ENCODE results near the gene TSEN15.

TSEN15 gene

DNA sequence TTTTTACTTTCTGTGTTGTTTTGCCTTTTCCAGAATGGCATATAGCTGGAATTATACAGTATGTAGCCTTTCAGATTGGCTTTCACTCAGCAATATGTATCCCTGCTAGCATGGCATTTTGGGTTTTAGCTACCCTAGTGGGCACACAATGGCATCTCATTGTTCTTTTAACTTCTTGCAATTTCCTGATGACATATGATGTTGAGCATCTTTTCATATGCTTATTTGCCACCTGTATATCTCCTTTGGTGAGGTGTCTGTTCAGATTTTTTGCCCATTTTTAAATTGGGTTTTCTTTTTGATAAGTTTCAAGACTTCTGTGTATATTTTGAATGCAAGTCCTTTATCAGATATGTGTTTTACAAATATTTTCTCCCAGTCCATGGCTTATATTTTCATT, 14.0 kb downstream of the TSEN15 start:
- Histone ChIP-seq H3K27ac (ENCODE audit: low read depth, low read length) (no peak overlapping the region), H3K27me3 (ENCODE audit: control insufficient read depth in 5 of 5, insufficient read depth in 4 of 5, low read length in 5 of 5) (no peaks in the 10 kb centered on the region), H3K4me3 (ENCODE audit: low read depth in 1 of 5, low read length in 5 of 5) (no peak overlapping the region), H3K9ac (ENCODE audit: low read length in 5 of 5) (no peak overlapping the region), H3K4me1 (ENCODE audit: control insufficient read depth in 5 of 5, insufficient read depth in 5 of 5, low read length in 5 of 5) (peaks cover 0 to 3% (median 0%) of the 10 kb centered on the region in 5 donors), H3K36me3 (ENCODE audit: control insufficient read depth in 5 of 5, insufficient read depth in 5 of 5, low read length in 5 of 5) (peaks cover 0 to 21% (median 6%) of the 10 kb centered on the region in 5 donors), H3K9me3 (ENCODE audit: control insufficient read depth in 5 of 5, low read length in 5 of 5) (no peaks in the 10 kb centered on the region)

DNA sequence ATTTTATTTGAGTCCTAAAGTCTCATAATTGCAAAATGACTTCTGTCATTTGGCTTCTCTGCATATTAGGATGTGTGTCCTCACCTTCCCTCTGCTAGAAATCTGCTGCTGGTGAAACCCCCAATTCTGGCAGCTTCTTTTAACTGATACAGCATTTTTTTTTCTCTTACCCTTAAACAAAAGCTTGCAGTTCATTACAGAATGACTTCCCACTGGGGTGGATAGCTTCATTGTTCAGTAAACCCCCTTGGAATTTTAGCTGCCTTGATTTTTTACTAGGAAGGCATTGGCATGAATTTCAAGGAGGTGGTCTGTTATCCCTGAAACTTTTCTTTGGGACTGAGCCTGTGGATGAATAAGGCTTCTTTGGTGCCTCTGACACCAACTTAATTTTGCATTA, 16.8 kb downstream of the TSEN15 start:
- no peaks in the 10 kb centered on the region for H3K27me3 ChIP-seq (ENCODE audit: control insufficient read depth in 5 of 5, insufficient read depth in 4 of 5, low read length in 5 of 5)
- H3K4me1 ChIP-seq (ENCODE audit: control insufficient read depth in 5 of 5, insufficient read depth in 5 of 5, low read length in 5 of 5), result peaks cover 0 to 3% (median 0%) of the 10 kb centered on the region in 5 donors
- H3K9me3 ChIP-seq (ENCODE audit: control insufficient read depth in 5 of 5, low read length in 5 of 5), result no peaks in the 10 kb centered on the region
- peaks cover 0 to 19% (median 8%) of the 10 kb centered on the region in 5 donors for H3K36me3 ChIP-seq (ENCODE audit: control insufficient read depth in 5 of 5, insufficient read depth in 5 of 5, low read length in 5 of 5)
- no peak overlapping the region for H3K4me3 ChIP-seq (ENCODE audit: low read depth in 1 of 5, low read length in 5 of 5)
- no peak overlapping the region for H3K27ac ChIP-seq (ENCODE audit: low read depth, low read length)
- H3K9ac ChIP-seq (ENCODE audit: low read length in 5 of 5), result no peak overlapping the region

DNA sequence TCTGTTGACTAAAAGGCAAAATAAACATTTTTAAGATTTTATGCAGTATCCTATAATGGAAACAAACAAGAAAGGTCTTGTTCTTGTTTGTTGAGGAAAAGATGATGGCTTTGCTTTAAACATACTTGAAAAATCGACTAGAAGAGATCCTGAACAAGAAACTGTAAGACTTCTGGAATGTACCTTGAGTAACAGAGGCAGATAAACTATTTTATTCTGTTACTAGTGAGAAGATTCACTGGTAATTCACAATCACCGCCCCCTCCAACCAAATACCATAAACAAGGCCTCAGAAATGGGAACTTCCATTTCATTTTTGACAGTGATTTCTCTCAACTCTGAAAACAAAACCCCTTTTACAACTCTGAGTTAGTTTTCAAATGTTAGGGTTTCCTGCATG, 18.1 kb downstream of the TSEN15 start:
- Histone ChIP-seq H3K4me3 (ENCODE audit: low read depth in 1 of 5, low read length in 5 of 5) (no peak overlapping the region), H3K9ac (ENCODE audit: low read length in 5 of 5) (no peak overlapping the region), H3K27ac (ENCODE audit: low read depth, low read length) (no peak overlapping the region), H3K4me1 (ENCODE audit: control insufficient read depth in 5 of 5, insufficient read depth in 5 of 5, low read length in 5 of 5) (peaks cover 0 to 3% (median 0%) of the 10 kb centered on the region in 5 donors), H3K9me3 (ENCODE audit: control insufficient read depth in 5 of 5, low read length in 5 of 5) (no peaks in the 10 kb centered on the region), H3K27me3 (ENCODE audit: control insufficient read depth in 5 of 5, insufficient read depth in 4 of 5, low read length in 5 of 5) (no peaks in the 10 kb centered on the region), H3K36me3 (ENCODE audit: control insufficient read depth in 5 of 5, insufficient read depth in 5 of 5, low read length in 5 of 5) (peaks cover 0 to 13% (median 9%) of the 10 kb centered on the region in 5 donors)

DNA sequence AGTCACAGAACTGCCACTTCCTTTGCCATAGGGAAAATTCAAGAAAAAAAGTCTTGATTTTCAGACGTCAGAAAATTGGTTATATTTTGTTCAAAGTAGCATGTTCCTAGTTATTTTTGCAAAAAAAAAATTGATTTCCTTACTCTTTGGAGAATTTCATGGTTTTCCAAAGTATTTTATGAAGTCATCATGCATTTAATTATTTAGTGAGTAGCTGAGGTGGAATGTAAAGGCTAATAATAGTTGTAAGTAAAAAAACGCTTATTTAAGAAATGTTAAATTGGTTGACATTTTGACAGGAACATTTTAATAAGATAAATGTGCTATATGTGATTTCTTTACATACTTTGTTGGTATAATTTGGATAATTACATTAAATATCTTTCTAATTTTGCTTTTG, 20.8 kb downstream of the TSEN15 start:
- H3K27me3 ChIP-seq (ENCODE audit: control insufficient read depth in 5 of 5, insufficient read depth in 4 of 5, low read length in 5 of 5), result no peaks in the 10 kb centered on the region

DNA sequence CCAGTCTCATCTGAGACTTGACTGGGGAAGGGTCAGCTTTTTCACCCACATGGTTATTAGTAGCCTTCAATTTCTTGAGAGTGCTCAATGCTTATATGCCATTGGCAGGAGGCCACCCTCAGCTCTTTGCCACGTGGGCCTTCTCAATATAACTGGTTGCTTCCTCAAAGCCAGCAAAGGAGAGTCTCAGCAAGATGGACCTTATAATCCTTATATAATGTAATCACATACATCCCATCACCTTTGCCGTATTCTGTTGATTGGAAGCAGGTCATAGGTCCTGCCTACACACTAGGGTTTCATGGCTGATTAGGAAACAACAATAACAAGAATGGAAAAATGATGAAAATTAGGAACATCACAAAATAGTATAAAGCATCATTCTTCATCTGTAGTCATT, 22.9 kb downstream of the TSEN15 start:
- Histone ChIP-seq H3K36me3 (ENCODE audit: control insufficient read depth in 5 of 5, insufficient read depth in 5 of 5, low read length in 5 of 5) (peaks cover 0 to 6% (median 4%) of the 10 kb centered on the region in 5 donors), H3K27ac (ENCODE audit: low read depth, low read length) (no peak overlapping the region), H3K9ac (ENCODE audit: low read length in 5 of 5) (no peak overlapping the region)

More for the DNA sequence above, 20.8 kb downstream of the TSEN15 start:
- Histone ChIP-seq H3K4me3 (ENCODE audit: low read depth in 1 of 5, low read length in 5 of 5) (no peak overlapping the region), H3K9ac (ENCODE audit: low read length in 5 of 5) (no peak overlapping the region), H3K36me3 (ENCODE audit: control insufficient read depth in 5 of 5, insufficient read depth in 5 of 5, low read length in 5 of 5) (peaks cover 0 to 6% (median 4%) of the 10 kb centered on the region in 5 donors), H3K9me3 (ENCODE audit: control insufficient read depth in 5 of 5, low read length in 5 of 5) (no peaks in the 10 kb centered on the region), H3K27ac (ENCODE audit: low read depth, low read length) (no peak overlapping the region), H3K4me1 (ENCODE audit: control insufficient read depth in 5 of 5, insufficient read depth in 5 of 5, low read length in 5 of 5) (peaks cover 0 to 3% (median 0%) of the 10 kb centered on the region in 5 donors)

DNA sequence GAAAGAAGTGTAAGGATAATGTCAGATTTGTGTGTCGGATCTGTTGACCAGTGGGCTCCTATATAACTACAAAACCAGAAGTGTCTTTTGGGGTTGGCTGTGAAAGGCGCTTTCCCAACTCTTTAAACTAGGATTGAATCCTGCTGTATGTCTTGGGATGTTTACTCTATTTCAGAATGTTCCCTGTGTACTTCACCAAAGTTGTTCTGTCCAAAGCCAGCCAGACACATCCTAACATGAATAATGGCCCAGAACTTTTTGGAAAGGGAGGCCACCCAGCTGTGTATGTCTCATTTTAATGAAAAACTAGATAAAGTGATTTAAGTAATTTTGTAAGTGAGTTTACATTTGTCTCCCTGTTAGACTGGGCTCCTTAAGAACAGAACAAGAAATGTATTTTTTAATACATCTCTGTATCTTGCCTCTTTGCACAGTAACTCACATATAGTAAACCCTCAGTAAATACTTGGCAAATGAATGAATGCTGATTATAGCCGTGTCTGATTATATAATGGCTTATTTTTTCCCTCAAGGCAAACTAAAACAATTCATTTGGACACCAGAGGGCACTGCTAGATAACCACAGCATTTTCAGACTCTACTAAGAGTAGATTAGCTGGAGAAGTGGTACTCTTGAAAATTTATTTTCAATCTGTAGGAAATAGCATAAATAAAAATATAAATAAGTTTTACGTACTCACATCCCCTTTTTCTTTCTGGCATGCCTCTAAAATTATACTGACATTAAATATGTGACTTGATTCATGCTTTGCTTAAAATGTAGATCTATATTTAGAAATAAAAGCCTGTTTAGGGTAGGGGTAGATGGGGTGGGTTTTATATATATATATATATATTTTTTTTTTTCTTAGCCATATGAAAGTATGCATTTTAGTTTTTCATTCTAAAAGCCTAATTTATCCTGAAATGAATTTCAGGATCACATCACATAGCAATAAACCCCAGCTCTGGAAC, 23.8 kb downstream of the TSEN15 start:
- H3K9me3 ChIP-seq (ENCODE audit: control insufficient read depth in 5 of 5, low read length in 5 of 5), result no peaks in the 10 kb centered on the region
- no peaks in the 10 kb centered on the region for H3K27me3 ChIP-seq (ENCODE audit: control insufficient read depth in 5 of 5, insufficient read depth in 4 of 5, low read length in 5 of 5)
- no peak overlapping the region for H3K9ac ChIP-seq (ENCODE audit: low read length in 5 of 5)
- H3K36me3 ChIP-seq (ENCODE audit: control insufficient read depth in 5 of 5, insufficient read depth in 5 of 5, low read length in 5 of 5), result peaks cover 0 to 6% (median 3%) of the 10 kb centered on the region in 5 donors
- H3K4me3 ChIP-seq (ENCODE audit: low read depth in 1 of 5, low read length in 5 of 5), result no peak overlapping the region
- no peaks in the 10 kb centered on the region for H3K4me1 ChIP-seq (ENCODE audit: control insufficient read depth in 5 of 5, insufficient read depth in 5 of 5, low read length in 5 of 5)
- H3K27ac ChIP-seq (ENCODE audit: low read depth, low read length), result no peak overlapping the region

More for the DNA sequence above, 22.9 kb downstream of the TSEN15 start:
- Histone ChIP-seq H3K9me3 (ENCODE audit: control insufficient read depth in 5 of 5, low read length in 5 of 5) (no peaks in the 10 kb centered on the region), H3K4me3 (ENCODE audit: low read depth in 1 of 5, low read length in 5 of 5) (no peak overlapping the region), H3K27me3 (ENCODE audit: control insufficient read depth in 5 of 5, insufficient read depth in 4 of 5, low read length in 5 of 5) (no peaks in the 10 kb centered on the region), H3K4me1 (ENCODE audit: control insufficient read depth in 5 of 5, insufficient read depth in 5 of 5, low read length in 5 of 5) (no peaks in the 10 kb centered on the region)

DNA sequence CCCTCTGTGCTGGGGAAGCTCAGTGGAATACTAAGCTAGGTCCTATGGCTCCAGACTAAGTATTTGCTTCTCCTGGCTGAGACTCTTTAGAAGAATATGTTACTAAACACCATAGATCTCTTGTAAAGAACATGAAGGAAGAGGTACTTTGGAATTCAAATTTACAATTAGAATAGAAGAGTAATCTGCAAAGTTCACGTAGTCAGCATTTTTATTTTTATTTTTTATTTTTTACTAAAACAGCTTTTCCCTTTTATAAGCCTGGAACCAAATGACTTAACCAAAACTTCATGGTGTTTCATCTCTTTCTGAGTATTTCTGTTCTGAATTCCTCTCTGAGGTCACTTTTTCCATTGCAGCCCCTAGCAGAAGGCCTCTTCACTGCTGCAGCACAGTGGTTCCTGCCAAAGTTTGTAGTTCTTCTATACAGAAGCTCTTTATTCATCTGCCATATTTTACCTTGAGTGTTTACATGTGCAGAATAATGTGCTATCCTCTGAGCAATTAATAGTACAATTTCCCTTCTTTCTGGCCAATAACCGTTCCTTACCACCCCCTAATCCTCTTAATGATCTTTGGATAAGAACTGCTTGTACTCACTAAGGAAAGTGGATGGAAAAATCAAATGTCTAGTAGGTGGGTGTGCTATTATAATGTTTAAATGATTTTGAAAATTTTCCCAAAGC, 27.2 kb downstream of the TSEN15 start:
- H3K27me3 ChIP-seq (ENCODE audit: control insufficient read depth in 5 of 5, insufficient read depth in 4 of 5, low read length in 5 of 5), result no peaks in the 10 kb centered on the region
- no peaks in the 10 kb centered on the region for H3K9me3 ChIP-seq (ENCODE audit: control insufficient read depth in 5 of 5, low read length in 5 of 5)
- H3K27ac ChIP-seq (ENCODE audit: low read depth, low read length), result no peak overlapping the region
- no peak overlapping the region for H3K4me3 ChIP-seq (ENCODE audit: low read depth in 1 of 5, low read length in 5 of 5)
- H3K9ac ChIP-seq (ENCODE audit: low read length in 5 of 5), result no peak overlapping the region
- H3K4me1 ChIP-seq (ENCODE audit: control insufficient read depth in 5 of 5, insufficient read depth in 5 of 5, low read length in 5 of 5), result peaks cover 0 to 3% (median 0%) of the 10 kb centered on the region in 5 donors
- peaks cover 0 to 4% (median 0%) of the 10 kb centered on the region in 5 donors for H3K36me3 ChIP-seq (ENCODE audit: control insufficient read depth in 5 of 5, insufficient read depth in 5 of 5, low read length in 5 of 5)

DNA sequence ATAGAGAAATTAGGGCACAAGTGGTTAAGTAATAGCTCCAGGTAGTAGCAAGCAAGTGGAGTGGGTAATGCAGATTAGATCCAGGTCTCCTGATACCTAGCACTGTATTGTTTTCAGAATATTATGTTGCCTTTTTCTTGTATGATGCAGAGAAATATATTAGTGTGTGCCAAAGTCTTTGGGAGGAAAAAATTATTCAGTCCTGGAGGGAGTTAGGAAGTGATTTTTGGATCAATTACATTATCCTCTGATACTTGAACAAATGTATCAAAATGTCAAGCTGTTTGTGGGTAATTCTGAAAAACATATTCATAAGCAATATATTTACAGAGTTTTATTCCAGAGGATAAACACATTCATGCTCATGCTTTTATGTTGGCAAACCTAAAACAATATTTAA, 28.8 kb downstream of the TSEN15 start:
- H3K27ac ChIP-seq (ENCODE audit: low read depth, low read length), result no peak overlapping the region
- no peak overlapping the region for H3K4me3 ChIP-seq (ENCODE audit: low read depth in 1 of 5, low read length in 5 of 5)
- no peaks in the 10 kb centered on the region for H3K27me3 ChIP-seq (ENCODE audit: control insufficient read depth in 5 of 5, insufficient read depth in 4 of 5, low read length in 5 of 5)
- no peaks in the 10 kb centered on the region for H3K9me3 ChIP-seq (ENCODE audit: control insufficient read depth in 5 of 5, low read length in 5 of 5)
- H3K4me1 ChIP-seq (ENCODE audit: control insufficient read depth in 5 of 5, insufficient read depth in 5 of 5, low read length in 5 of 5), result peaks cover 0 to 3% (median 0%) of the 10 kb centered on the region in 5 donors
- no peaks in the 10 kb centered on the region for H3K36me3 ChIP-seq (ENCODE audit: control insufficient read depth in 5 of 5, insufficient read depth in 5 of 5, low read length in 5 of 5)
- no peak overlapping the region for H3K9ac ChIP-seq (ENCODE audit: low read length in 5 of 5)

DNA sequence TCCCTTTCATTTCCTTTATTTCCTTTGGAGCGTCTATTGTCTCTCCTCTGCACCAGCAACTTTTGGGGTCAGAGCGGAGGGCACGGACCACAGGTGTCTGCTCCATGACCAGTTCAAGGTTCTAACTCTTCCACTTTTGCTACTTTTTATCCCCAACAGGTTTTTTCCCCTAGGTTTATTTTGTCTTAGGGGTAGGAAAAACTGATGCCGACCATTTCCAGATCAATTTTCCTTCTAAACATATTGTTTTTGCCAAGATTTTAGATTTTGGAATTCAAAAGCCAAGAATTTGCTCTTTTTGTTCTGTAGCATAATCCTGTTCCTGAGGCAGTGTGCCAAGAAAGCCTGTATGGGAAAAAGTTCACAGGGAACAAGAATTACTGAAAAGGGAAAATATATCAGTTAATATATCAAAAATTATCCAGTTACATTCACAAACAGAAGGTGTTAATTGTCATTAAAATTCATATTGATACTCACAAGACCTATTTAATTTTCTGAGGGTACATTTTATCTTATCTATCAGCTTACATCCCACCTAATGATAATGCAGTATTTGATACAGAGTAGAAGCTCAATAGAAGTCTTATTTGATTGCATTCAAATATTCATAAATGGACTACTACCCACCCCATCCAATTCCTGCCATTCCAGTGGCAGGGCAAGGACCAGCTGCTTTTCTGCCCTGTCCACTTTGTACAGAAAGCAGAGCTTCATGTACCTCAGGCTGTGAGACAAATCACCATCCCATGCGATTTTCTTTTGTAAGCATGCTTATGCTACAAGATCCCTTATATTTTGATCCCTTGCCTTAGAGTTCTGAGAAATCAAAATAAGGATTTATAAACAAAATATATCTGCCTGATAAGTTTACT, 31.2 kb downstream of the TSEN15 start:
- peaks cover 0 to 5% (median 0%) of the 10 kb centered on the region in 5 donors for H3K9me3 ChIP-seq (ENCODE audit: control insufficient read depth in 5 of 5, low read length in 5 of 5)
- H3K9ac ChIP-seq (ENCODE audit: low read length in 5 of 5), result no peak overlapping the region
- peaks cover 0 to 3% (median 0%) of the 10 kb centered on the region in 5 donors for H3K4me1 ChIP-seq (ENCODE audit: control insufficient read depth in 5 of 5, insufficient read depth in 5 of 5, low read length in 5 of 5)
- no peak overlapping the region for H3K27ac ChIP-seq (ENCODE audit: low read depth, low read length)
- H3K27me3 ChIP-seq (ENCODE audit: control insufficient read depth in 5 of 5, insufficient read depth in 4 of 5, low read length in 5 of 5), result no peaks in the 10 kb centered on the region
- H3K36me3 ChIP-seq (ENCODE audit: control insufficient read depth in 5 of 5, insufficient read depth in 5 of 5, low read length in 5 of 5), result no peaks in the 10 kb centered on the region
- no peak overlapping the region for H3K4me3 ChIP-seq (ENCODE audit: low read depth in 1 of 5, low read length in 5 of 5)

All from subcutaneous abdominal adipose tissue (tissue), 5 donors.